ENCODE measurements around the gene EIF2AK2. TPM values are rescaled to one million over a fixed set of nuclear protein-coding genes. Genes with fewer than 3 reads are reported as not detected.

Gene EIF2AK2
- 32.1 and 41.9 TPM in 2 replicates for total RNA-seq

DNA sequence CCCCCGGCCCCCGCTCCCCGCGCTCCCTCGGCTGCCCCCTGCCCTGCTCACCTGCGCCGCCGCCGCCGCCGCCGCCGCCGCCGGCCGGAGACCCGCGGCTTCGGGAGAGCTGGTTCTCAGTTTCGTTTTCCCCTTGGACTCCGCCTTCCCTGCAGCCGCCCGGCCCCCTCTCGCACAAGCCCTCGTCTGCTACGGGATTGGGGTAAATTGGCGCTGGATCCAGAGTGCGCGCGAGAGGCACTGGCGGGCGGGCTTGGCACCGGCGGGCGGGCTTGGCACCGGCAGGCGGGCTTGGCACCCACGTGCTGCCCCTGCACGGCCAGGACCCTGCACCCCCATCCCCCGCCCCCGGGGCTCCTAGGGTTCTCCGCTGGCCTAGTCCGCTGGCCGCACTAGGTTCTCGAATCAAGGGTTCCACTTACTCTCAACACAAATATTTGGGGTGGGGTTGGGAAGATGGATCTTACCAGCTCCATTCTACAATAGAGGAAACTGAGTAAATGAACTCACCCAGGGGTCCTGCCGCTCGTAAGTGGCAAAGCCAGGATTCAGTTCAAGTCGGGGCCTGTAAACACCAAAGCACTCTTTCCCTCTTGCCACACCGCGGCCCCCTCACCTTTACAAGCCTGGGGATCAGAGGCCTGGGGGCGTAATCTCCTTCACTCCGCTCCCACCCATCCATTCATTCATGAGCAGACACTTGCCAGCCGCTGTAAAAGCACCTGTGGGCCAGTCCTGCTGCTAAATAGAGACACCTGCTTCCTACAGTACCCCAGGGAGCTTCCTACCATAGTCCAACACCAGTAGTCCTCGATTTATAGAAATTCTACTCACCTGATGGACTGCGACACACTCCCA lies at the start of gene EIF2AK2:
TSS of gene EIF2AK2 (minus strand) at position 124 of the 858 bp plus-strand sequence. CDS start 9,174 bp downstream, outside the sequence.

DNA sequence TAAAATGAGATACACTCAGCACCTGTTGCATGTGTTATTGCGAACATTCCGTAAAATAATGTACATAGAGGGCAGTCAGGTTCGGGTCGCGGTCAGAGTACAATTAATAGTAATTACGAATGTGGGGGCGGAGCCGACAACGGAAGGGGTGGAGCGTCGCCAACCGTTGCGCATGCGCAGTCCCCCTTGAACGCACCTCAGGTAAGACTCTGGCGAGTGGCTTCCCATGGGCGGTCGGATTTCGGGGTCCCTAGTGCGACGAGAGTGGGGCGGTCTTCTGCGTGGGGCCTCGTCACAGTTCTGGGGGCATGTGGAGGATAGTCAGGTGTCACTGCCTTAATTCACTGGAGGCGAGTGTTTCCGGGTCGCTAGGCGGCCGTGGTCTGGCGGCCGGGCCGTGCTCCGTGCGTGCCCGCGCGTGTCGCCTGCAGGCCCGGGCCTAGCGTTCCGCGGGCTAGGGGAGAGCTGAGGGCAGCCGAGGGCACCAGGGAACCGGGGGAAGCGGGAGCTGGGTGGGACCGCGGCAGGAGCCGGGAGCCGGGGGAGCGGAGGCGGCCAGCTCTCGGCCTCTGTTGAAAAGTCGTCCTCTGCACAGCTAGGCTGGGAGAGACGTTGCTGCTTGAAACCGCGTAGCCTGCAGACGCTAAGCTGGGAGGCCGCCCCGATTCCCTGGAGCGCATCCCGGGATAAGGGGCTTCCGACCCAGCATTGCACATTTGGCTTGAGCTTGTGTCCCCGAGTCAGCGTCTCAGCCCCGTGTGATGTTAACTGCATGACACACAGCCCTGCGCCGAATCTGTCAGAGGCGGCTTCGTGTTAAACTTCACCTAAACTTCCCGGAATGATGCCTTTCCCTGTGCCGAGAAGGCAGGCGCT lies 39.8 kb upstream of the EIF2AK2 start, which contains the start of gene CEBPZOS:
TSS of gene CEBPZOS (plus strand) at position 177 of the 876 bp plus-strand sequence. CDS start 3,209 bp downstream, outside the sequence.

DNA sequence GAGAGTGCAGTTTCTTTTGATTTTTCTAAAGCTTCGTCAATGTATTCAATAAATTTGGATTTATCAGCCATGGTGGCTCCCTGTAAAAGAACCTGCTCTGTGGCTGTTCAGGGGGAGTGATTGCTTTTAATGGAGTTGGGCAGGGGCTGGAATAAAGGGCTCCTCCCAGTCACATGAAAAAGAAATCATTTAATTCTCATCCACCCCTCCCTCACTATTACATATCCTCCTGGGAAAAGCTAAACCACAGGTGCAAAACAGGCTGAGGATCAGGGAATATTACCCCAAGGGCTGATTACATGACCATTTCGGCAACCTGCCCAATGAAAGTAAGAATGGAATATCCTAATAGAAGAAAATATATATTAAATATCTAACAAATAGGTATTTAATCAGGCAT lies 31.8 kb upstream of the EIF2AK2 start, which contains the start of gene SULT6B1:
TSS of gene SULT6B1 (minus strand) at position 101 of the 400 bp plus-strand sequence. CDS start at position 71, 30 bp downstream.

DNA sequence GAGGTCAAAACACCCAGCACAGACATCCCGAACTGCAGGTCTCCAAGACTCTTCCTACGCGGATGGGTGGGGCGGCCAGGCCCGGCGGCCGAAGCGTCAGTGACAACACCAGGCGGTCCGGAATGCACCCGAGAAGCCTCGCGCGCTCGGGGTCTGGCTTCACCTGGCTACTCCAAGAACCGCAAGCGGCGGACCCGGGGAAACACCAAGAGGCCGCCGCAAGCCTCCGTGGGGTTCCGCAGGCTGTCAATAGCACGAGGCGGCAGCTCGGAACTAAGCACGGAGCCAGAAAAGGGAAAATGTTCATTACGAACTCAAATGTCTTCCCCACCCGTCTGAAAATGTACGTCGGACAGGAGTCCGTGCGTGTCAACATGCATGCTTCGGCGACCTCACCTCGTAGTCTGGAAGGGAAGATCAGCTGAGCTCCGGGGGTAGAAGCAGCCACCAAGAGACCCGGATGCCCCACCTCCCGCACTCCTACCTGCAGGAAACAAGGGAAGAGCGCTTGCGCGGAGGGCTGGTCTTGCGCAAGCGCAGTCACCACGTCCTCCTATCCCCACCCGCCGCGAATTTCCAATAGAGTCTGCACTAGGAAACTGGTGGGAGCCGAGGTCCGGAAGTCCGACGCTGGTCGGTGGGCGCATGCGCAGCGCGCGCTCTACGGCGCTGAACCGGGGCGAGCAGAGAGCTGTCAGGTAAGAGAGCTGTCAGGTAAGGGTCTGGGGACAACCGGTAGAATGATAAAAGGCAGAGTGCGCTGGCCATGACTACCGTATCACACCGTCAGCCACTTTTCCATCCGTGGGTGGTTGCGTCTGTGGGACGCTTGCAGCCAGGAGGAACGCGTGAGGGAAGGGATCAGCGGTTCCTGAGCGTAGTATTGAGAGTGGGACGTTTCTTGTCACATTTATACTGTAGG lies 72.6 kb downstream of the EIF2AK2 start, which contains the start of the genes GPATCH11 and HEATR5B:
TSS of gene GPATCH11 (plus strand) at position 646 of the 922 bp plus-strand sequence. CDS start 3,864 bp downstream, outside the sequence.
TSS of gene HEATR5B (minus strand) at position 500 of the 922 bp plus-strand sequence. CDS start 958 bp downstream, outside the sequence.

Other genes starting within 250 kb of the EIF2AK2 start
- gene STRN, start 190.4 kb downstream of the EIF2AK2 start, total RNA-seq: 13.1 and 17.7 TPM in 2 replicates
- gene HEATR5B, start 72.6 kb downstream of the EIF2AK2 start, total RNA-seq: 18.7 and 28.4 TPM in 2 replicates
- gene GPATCH11, start 72.5 kb downstream of the EIF2AK2 start, total RNA-seq: 3.6 and 10.6 TPM in 2 replicates
- gene SULT6B1, start 31.7 kb upstream of the EIF2AK2 start, total RNA-seq: not detected in 2 replicates
- gene CEBPZOS, start 39.5 kb upstream of the EIF2AK2 start, total RNA-seq: 15.7 and 21.8 TPM in 2 replicates
- 37.1 and 54.0 TPM in 2 replicates for gene CEBPZ, start 74.6 kb upstream of the EIF2AK2 start, total RNA-seq
- 12.9 and 19.5 TPM in 2 replicates for gene NDUFAF7, start 74.7 kb upstream of the EIF2AK2 start, total RNA-seq
- gene PRKD3, start 167.9 kb upstream of the EIF2AK2 start, total RNA-seq: 79.2 and 83.8 TPM in 2 replicates
- gene QPCT, start 187.7 kb upstream of the EIF2AK2 start, total RNA-seq: 7.0 and 19.7 TPM in 2 replicates

All from smooth muscle cell of trachea (primary cell).